Measurements from ENCODE around the gene CHST9. TPM values are rescaled to one million over a fixed set of nuclear protein-coding genes. Genes with fewer than 3 reads are reported as not detected.

The CHST9 gene
- total and polyA plus RNA-seq, 9 of the 15 experiments (the other 6 are each of a cell fraction or from before 2014, with no cell fraction given): not detected

GRCh38 chr18:27185897-27186296, 789 bp upstream of the CHST9 start:
- POLR2A ChIA-PET: no interaction called here
- H3K4me1 ChIP-seq (replicated peaks in 1 of 2; ENCODE audit: control insufficient read depth in 2 of 2, insufficient read depth in 2 of 2, low read length in 2 of 2): no peaks in the 10 kb centered on the region
- intact Hi-C loops (cut with micrococcal nuclease) (no loop called here), in situ Hi-C loops (cut with MboI) (no loop called here)
- WGBS (ENCODE audit: insufficient coverage, low coverage, missing lambda C conversion rate): 1% methylated on average over 4 of the region's 4 CpGs
- no peak overlapping the region for H3K27ac ChIP-seq (ENCODE audit: extremely low read depth, low read depth, low read length)
- ATAC-seq: no peak
- no peak overlapping the region for H3K4me2 ChIP-seq (ENCODE audit: insufficient read depth, low read length)
- H3K4me3 ChIP-seq: no peak overlapping the region
- no peak for FAIRE-seq
- BruUV-seq (replicated peaks): no TSS peak
- H3K9me1 ChIP-seq (ENCODE audit: control insufficient read depth, insufficient read depth, low read length): no peaks in the 10 kb centered on the region
- no peaks in the 10 kb centered on the region for H3K79me2 ChIP-seq (ENCODE audit: control insufficient read depth, insufficient read depth, low read length)
- no peaks in the 10 kb centered on the region for H3K36me3 ChIP-seq (ENCODE audit: control insufficient read depth, insufficient read depth, low read length)
- no peaks in the 10 kb centered on the region for H4K20me1 ChIP-seq (replicated peaks; ENCODE audit: control insufficient read depth, insufficient read depth, low read length)
- TF ChIP-seq, protein P1, sequence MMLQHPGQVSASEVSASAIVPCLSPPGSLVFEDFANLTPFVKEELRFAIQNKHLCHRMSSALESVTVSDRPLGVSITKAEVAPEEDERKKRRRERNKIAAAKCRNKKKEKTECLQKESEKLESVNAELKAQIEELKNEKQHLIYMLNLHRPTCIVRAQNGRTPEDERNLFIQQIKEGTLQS (IDR thresholded peaks at IDR 0.05): no peak
- TF ChIP-seq, protein P1 (CRISPR knock-in tag; conservative IDR thresholded peaks at IDR 0.05): no peak
- TF ChIP-seq, protein P2, sequence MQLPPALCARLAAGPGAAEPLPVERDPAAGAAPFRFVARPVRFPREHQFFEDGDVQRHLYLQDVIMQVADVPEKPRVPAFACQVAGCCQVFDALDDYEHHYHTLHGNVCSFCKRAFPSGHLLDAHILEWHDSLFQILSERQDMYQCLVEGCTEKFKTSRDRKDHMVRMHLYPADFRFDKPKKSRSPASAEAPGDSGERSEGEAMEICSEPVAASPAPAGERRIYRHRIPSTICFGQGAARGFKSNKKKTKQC (CRISPR knock-in tag; IDR thresholded peaks at IDR 0.05): no peak
- TF ChIP-seq ID3 (CRISPR knock-in tag; IDR thresholded peaks at IDR 0.05) (no peak), ID3 (tag; IDR thresholded peaks at IDR 0.05) (no peak), CREB1 (IDR thresholded peaks at IDR 0.05) (no peak), CREB1 (CRISPR knock-in tag; IDR thresholded peaks at IDR 0.05) (no peak), SP2 (IDR thresholded peaks at IDR 0.05; ENCODE audit: extremely low read depth, low read depth, low read length, poor library complexity, severe bottlenecking) (no peak), HEY1 (CRISPR knock-in tag; IDR thresholded peaks at IDR 0.05; ENCODE audit: borderline replicate concordance) (no peak), PTTG1 (tag; IDR thresholded peaks at IDR 0.05; ENCODE audit: low read depth) (no peak), CBX1 (IDR thresholded peaks at IDR 0.05; ENCODE audit: low read depth) (no peak), CAMTA2 (CRISPR knock-in tag; conservative IDR thresholded peaks at IDR 0.05) (no peak), ZNF165 (CRISPR knock-in tag; IDR thresholded peaks at IDR 0.05; ENCODE audit: borderline replicate concordance) (no peak)
- TF ChIP-seq, protein P3, sequence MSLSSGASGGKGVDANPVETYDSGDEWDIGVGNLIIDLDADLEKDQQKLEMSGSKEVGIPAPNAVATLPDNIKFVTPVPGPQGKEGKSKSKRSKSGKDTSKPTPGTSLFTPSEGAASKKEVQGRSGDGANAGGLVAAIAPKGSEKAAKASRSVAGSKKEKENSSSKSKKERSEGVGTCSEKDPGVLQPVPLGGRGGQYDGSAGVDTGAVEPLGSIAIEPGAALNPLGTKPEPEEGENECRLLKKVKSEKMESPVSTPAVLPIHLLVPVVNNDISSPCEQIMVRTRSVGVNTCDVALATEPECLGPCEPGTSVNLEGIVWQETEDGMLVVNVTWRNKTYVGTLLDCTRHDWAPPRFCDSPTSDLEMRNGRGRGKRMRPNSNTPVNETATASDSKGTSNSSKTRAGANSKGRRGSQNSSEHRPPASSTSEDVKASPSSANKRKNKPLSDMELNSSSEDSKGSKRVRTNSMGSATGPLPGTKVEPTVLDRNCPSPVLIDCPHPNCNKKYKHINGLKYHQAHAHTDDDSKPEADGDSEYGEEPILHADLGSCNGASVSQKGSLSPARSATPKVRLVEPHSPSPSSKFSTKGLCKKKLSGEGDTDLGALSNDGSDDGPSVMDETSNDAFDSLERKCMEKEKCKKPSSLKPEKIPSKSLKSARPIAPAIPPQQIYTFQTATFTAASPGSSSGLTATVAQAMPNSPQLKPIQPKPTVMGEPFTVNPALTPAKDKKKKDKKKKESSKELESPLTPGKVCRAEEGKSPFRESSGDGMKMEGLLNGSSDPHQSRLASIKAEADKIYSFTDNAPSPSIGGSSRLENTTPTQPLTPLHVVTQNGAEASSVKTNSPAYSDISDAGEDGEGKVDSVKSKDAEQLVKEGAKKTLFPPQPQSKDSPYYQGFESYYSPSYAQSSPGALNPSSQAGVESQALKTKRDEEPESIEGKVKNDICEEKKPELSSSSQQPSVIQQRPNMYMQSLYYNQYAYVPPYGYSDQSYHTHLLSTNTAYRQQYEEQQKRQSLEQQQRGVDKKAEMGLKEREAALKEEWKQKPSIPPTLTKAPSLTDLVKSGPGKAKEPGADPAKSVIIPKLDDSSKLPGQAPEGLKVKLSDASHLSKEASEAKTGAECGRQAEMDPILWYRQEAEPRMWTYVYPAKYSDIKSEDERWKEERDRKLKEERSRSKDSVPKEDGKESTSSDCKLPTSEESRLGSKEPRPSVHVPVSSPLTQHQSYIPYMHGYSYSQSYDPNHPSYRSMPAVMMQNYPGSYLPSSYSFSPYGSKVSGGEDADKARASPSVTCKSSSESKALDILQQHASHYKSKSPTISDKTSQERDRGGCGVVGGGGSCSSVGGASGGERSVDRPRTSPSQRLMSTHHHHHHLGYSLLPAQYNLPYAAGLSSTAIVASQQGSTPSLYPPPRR (CRISPR knock-in tag; IDR thresholded peaks at IDR 0.05; ENCODE audit: borderline replicate concordance): no peak
- no peak overlapping the region for H2AFZ ChIP-seq (ENCODE audit: low read depth, low read length)
- CTCF ChIA-PET (ENCODE audit: low intra/inter-chr PET ratio): no interaction called here
- no peaks in the 10 kb centered on the region for H3K9me3 ChIP-seq (replicated peaks; ENCODE audit: control insufficient read depth, insufficient read depth, low read depth, low read length)
- no peak overlapping the region for H3K9ac ChIP-seq (ENCODE audit: insufficient read depth in 1 of 2, low read depth in 2 of 2, low read length in 2 of 2)
- no peaks in the 10 kb centered on the region for H3K27me3 ChIP-seq (ENCODE audit: control insufficient read depth in 2 of 2, insufficient read depth in 2 of 2, low read length in 2 of 2)
- DNase-seq (ENCODE audit: extremely low read depth in 1 of 4, low spot score in 3 of 4): no peak
